KMS-11 (cell line): ENCODE results near the gene ATP6V1F.

Experiments
- H2AFZ ChIP-seq: fragments of 200-600 bp; sonication (generic); 2 replicates; pipeline ENCODE4 v1.6.1; 2016; ENCODE audit warnings: antibody characterized with exemption, mixed run types, low read depth
- H3K27ac ChIP-seq: fragments of 200-600 bp; sonication (generic); 2 replicates; pipeline ENCODE4 v1.6.1; 2016; ENCODE audit warnings: mild to moderate bottlenecking, mixed run types
- H3K27me3 ChIP-seq: fragments of 200-600 bp; sonication (generic); 2 replicates; pipeline ENCODE4 v1.6.1; 2017; ENCODE audit warnings: mild to moderate bottlenecking, low read depth, mixed run types, moderate library complexity; ENCODE audit not compliant: insufficient read depth
- H3K36me3 ChIP-seq: fragments of 200-600 bp; sonication (generic); 2 replicates; pipeline ENCODE4 v1.6.1; 2017; ENCODE audit warnings: mild to moderate bottlenecking, mixed run types; ENCODE audit not compliant: insufficient read depth
- H3K4me1 ChIP-seq: fragments of 200-600 bp; sonication (generic); 2 replicates; pipeline ENCODE4 v1.6.1; 2016; ENCODE audit warnings: mild to moderate bottlenecking, low read depth, mixed run types; ENCODE audit not compliant: poor library complexity, severe bottlenecking
- H3K4me2 ChIP-seq: fragments of 200-600 bp; sonication (generic); 2 replicates; pipeline ENCODE4 v1.7.0; 2016; ENCODE audit warnings: mild to moderate bottlenecking, mixed run types
- H3K4me3 ChIP-seq: fragments of 200-600 bp; sonication (generic); IDR thresholded peaks from 2 replicates; pipeline ENCODE4 v1.6.1; 2017; ENCODE audit warnings: low read depth, low read length, mixed read lengths; ENCODE audit not compliant: insufficient read depth
- H3K79me2 ChIP-seq: fragments of 200-600 bp; sonication (generic); 2 replicates; pipeline ENCODE4 v1.6.1; 2016; ENCODE audit warnings: low read depth, mixed run types; ENCODE audit not compliant: insufficient read depth
- H3K9ac ChIP-seq: fragments of 200-600 bp; sonication (generic); 2 replicates; pipeline ENCODE4 v1.6.1; 2016; ENCODE audit warnings: mild to moderate bottlenecking, mixed run types
- H4K20me1 ChIP-seq: fragments of 200-600 bp; sonication (generic); 2 replicates; pipeline ENCODE4 v1.6.1; 2016; ENCODE audit warnings: mild to moderate bottlenecking, mixed run types; ENCODE audit not compliant: insufficient read depth
- TF ChIP-seq, protein P1 (sequence below): fragments of 200-600 bp; sonication (generic); conservative IDR thresholded peaks from 2 replicates; pipeline ENCODE4 v1.6.1; 2017; ENCODE audit warnings: low read depth, mild to moderate bottlenecking, antibody characterized with exemption, low read length, moderate library complexity, mixed read lengths

Gene ATP6V1F

DNA sequence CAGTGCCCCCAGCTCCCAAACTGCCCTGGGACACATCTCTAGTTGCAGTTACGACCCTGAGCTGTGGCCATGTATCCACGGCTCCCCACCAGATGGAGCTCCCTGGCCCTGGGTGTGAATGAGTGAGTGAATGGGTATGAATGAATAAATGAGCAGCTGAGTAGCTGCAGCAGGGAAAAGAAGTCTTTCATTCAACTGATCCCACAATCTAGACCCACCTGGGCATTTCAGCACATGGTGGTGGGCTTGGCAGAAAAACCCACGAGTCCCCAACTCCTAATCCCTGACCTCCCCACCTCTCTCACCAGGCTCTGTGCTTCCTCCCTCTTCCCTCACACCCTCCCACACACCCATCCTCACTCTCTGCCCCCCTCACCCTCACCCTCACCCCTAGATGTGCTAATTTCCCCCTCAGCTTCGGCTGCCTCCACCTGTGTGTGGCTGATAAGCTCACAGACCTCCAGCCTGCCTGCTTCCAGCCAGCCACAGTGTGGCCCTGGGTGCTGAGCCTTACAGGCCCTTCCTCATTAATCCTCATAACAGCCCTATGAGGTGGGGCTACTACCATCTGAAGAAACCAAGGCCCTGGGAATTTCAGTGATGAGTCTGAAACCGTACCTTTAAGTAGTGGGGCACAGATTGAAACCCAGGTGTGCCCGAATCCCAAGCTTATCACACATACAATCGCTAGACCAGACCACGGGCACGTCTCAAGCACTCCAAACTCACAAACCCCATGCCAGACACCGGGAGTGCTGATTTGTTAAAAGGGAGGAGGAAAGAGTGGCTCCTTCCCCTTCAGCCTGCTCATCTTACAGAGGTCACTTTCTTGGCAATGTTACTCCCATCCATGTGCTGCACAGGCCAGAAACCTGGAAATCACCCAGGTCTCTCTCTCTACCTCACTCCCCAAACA is 2.2 kb upstream of the ATP6V1F start:
- peaks cover 3% of the 10 kb centered on the region; the same call in 1 of the 2 replicates for H3K27me3 ChIP-seq
- H3K4me2 ChIP-seq = peak overlapping the region; percentile 59
- no peaks in the 10 kb centered on the region for H4K20me1 ChIP-seq
- H3K4me1 ChIP-seq = peaks cover 45% of the 10 kb centered on the region
- TF ChIP-seq, protein P1, sequence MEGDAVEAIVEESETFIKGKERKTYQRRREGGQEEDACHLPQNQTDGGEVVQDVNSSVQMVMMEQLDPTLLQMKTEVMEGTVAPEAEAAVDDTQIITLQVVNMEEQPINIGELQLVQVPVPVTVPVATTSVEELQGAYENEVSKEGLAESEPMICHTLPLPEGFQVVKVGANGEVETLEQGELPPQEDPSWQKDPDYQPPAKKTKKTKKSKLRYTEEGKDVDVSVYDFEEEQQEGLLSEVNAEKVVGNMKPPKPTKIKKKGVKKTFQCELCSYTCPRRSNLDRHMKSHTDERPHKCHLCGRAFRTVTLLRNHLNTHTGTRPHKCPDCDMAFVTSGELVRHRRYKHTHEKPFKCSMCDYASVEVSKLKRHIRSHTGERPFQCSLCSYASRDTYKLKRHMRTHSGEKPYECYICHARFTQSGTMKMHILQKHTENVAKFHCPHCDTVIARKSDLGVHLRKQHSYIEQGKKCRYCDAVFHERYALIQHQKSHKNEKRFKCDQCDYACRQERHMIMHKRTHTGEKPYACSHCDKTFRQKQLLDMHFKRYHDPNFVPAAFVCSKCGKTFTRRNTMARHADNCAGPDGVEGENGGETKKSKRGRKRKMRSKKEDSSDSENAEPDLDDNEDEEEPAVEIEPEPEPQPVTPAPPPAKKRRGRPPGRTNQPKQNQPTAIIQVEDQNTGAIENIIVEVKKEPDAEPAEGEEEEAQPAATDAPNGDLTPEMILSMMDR = no peak
- H3K79me2 ChIP-seq = peaks cover 26% of the 10 kb centered on the region; the same call in 1 of the 2 replicates
- H3K27ac ChIP-seq = peak overlapping the region; percentile 42; the same call in 1 of the 2 replicates
- peak overlapping the region; percentile 62 for H2AFZ ChIP-seq
- no peak overlapping the region for H3K4me3 ChIP-seq
- H3K36me3 ChIP-seq = no peaks in the 10 kb centered on the region
- peak overlapping the region; percentile 16; the same call in 1 of the 2 replicates for H3K9ac ChIP-seq

DNA sequence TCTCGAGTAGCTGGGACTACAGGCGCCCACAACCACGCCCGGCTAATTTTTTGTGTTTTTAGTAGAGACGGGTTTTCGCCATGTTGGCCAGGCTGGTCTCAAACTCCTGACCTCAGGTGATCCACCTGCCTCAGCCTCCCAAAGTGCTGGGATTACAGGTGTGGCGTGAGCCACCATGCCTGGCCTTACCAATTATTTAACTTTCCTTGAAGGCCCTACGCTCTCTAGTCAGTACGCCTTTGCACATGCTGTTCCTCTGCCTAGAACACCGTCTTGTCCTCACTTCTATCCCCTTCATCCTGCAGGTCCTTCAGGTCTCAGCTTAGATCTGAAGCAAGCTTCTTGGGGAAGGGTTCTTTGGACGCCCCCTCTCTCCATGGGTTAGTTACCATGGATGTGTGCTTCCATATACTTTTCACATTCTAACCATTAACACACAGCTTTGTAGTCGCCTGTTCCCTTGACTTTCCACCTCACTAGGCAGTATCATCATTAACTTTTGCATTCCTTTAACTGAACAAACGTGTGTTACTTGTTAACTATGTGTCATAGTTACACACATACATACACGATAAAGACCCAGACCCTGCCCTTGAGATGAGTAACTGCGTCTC is 592 bp upstream of the ATP6V1F start:
- H4K20me1 ChIP-seq = no peaks in the 10 kb centered on the region
- H3K36me3 ChIP-seq = no peaks in the 10 kb centered on the region
- peak overlapping the region; percentile 91 for H2AFZ ChIP-seq
- no peak overlapping the region for H3K27ac ChIP-seq
- H3K79me2 ChIP-seq = peaks cover 26% of the 10 kb centered on the region; the same call in 1 of the 2 replicates
- no peaks in the 10 kb centered on the region for H3K27me3 ChIP-seq
- TF ChIP-seq, protein P1 = no peak
- H3K9ac ChIP-seq = peak overlapping the region; percentile 1; the same call in 1 of the 2 replicates
- H3K4me2 ChIP-seq = peak overlapping the region; percentile 64
- peaks cover 45% of the 10 kb centered on the region for H3K4me1 ChIP-seq
- H3K4me3 ChIP-seq = no peak overlapping the region

DNA sequence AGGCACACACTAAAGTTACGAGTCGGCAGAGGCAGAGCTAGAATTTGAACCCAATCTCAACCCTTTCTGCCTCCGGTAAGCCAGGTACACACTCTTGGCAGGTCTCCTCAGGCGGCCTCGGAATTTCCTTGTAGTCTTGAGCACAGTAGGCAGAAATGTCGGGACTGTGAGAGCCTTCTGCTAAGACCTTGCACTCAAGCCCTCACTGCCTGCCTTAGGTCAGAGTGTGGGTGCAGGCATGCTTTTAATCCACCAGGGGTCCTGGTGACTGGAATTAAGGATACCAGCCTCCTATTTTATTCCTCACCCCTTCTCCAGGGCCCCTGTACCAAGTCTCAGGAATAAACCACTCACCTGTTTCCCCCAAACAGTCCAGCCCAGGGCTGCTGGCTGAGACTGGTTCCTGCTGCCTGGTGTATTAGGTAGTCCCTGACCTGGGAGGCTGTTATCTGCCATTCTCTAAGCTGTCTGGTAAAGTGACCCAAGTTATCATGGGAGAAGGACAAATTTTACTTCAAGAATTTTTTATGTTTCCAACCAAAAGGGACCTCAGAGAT is 855 bp downstream of the ATP6V1F start:
- Histone ChIP-seq H3K27ac (peak overlapping the region; percentile 14; the same call in 1 of the 2 replicates), H4K20me1 (no peaks in the 10 kb centered on the region), H2AFZ (peak overlapping the region; percentile 91), H3K27me3 (no peaks in the 10 kb centered on the region), H3K4me2 (peak overlapping the region; percentile 78), H3K4me3 (no peak overlapping the region), H3K9ac (peak overlapping the region; percentile 56; the same call in 1 of the 2 replicates), H3K36me3 (no peaks in the 10 kb centered on the region), H3K4me1 (peaks cover 46% of the 10 kb centered on the region), H3K79me2 (peaks cover 26% of the 10 kb centered on the region; the same call in 1 of the 2 replicates)
- TF ChIP-seq, protein P1 = peak; percentile 91

- no peaks in the 10 kb centered on the region for H4K20me1 ChIP-seq
- no peak overlapping the region for H3K4me3 ChIP-seq
- H3K9ac ChIP-seq = no peak overlapping the region
- TF ChIP-seq, protein P1 = no peak
- no peaks in the 10 kb centered on the region for H3K36me3 ChIP-seq
- H3K27me3 ChIP-seq = no peaks in the 10 kb centered on the region
- H3K4me1 ChIP-seq = peaks cover 37% of the 10 kb centered on the region
- H3K27ac ChIP-seq = no peak overlapping the region
- H3K4me2 ChIP-seq = no peak overlapping the region
- peaks cover 26% of the 10 kb centered on the region; the same call in 1 of the 2 replicates for H3K79me2 ChIP-seq
- no peak overlapping the region for H2AFZ ChIP-seq
These were observed 2.6 kb downstream of the ATP6V1F start for GRCh38 chr7:128865303-128865702.
